ENCODE data around the gene TENM3.

GRCh38 chr4:182507805-182508204, 264.6 kb downstream of the TENM3 start:
- no peak for TF ChIP-seq CTCF (IDR thresholded peaks at IDR 0.05; ENCODE audit: low read depth, low read length)
- no peak for TF ChIP-seq EZH2phosphoT487 (IDR thresholded peaks at IDR 0.05; ENCODE audit: low read depth)
